Measurements from ENCODE around the gene ASIC5.

The ASIC5 gene

GRCh38 chr4:155837203-155837796, 28.8 kb downstream of the ASIC5 start:
- TF ChIP-seq CTCF (IDR thresholded peaks at IDR 0.05; ENCODE audit: control extremely low read depth, extremely low read depth, low read depth, missing control alignments) = no peak
- DNase-seq (ENCODE audit: extremely low spot score) = no peak
- POLR2A ChIA-PET = no interaction called here
- CTCF ChIA-PET = no interaction called here

- no peak for TF ChIP-seq CTCF (IDR thresholded peaks at IDR 0.05; ENCODE audit: control extremely low read depth, extremely low read depth, low read depth, missing control alignments)
- POLR2A ChIA-PET = no interaction called here
- no peak for DNase-seq (ENCODE audit: extremely low spot score)
- CTCF ChIA-PET = interaction anchor here (1.5 kb wide), 1 partner anchor 10 kb away, joined by 4 read pairs; no protein-coding TSS in a partner anchor
These were observed 33.4 kb downstream of the ASIC5 start for GRCh38 chr4:155832664-155833063.

GRCh38 chr4:155828628-155829027, 37.4 kb downstream of the ASIC5 start:
- TF ChIP-seq CTCF (IDR thresholded peaks at IDR 0.05; ENCODE audit: control extremely low read depth, extremely low read depth, low read depth, missing control alignments) = no peak
- ChIA-PET CTCF (no interaction called here), POLR2A (no interaction called here)
- no peak for DNase-seq (ENCODE audit: extremely low spot score)

- ChIA-PET CTCF (no interaction called here), POLR2A (no interaction called here)
- no peak for DNase-seq (ENCODE audit: extremely low spot score)
- no peak for TF ChIP-seq CTCF (IDR thresholded peaks at IDR 0.05; ENCODE audit: control extremely low read depth, extremely low read depth, low read depth, missing control alignments)
These were observed 43.5 kb downstream of the ASIC5 start for GRCh38 chr4:155822572-155822971.

GRCh38 chr4:155820887-155821518, 45.1 kb downstream of the ASIC5 start:
- no peak for DNase-seq (ENCODE audit: extremely low spot score)
- POLR2A ChIA-PET = no interaction called here
- no peak for TF ChIP-seq CTCF (IDR thresholded peaks at IDR 0.05; ENCODE audit: control extremely low read depth, extremely low read depth, low read depth, missing control alignments)
- CTCF ChIA-PET = interaction anchor here (0.7 to 0.9 kb wide), 2 partner anchors 92 to 377 kb away, joined by 3 read pairs; no protein-coding TSS in a partner anchor

- TF ChIP-seq CTCF (IDR thresholded peaks at IDR 0.05; ENCODE audit: control extremely low read depth, extremely low read depth, low read depth, missing control alignments) = no peak
- CTCF ChIA-PET = no interaction called here
- no peak for DNase-seq (ENCODE audit: extremely low spot score)
- POLR2A ChIA-PET = no interaction called here
These were observed 47.0 kb downstream of the ASIC5 start for GRCh38 chr4:155819066-155819465.
